K562 (cell line): Measurements from ENCODE around the gene GLB1L2. TPM values are rescaled to one million over a fixed set of nuclear protein-coding genes. Genes with fewer than 3 reads are reported as not detected.

Experiments
- ATAC-seq: fragments of 200-7000 bp; cut with Tn5 transposase; 3 replicates; pipeline ENCODE4 v1.9.1; 2020; ENCODE audit warnings: moderate library complexity
- BruUV-seq: library from RNA; stranded (reverse); fragments of 400-500 nt; replicated peaks from 2 replicates; lab custom pipeline; 2021; lab: Mats Ljungman, UMichigan
- CTCF ChIA-PET: fragments of 300-600 bp; formaldehyde crosslinking; extraction: SDS; loops from one replicate; lab custom pipeline; 2021; ENCODE audit warnings: low intra/inter-chr PET ratio; lab: Yijun Ruan, JAX
- POLR2A ChIA-PET: fragments of 300-600, 350-650 bp; sonication (Branson Sonifier 250); formaldehyde crosslinking; extraction: SDS; loops from one replicate; lab custom pipeline; 2021; ENCODE audit warnings: antibody characterized with exemption, inconsistent platforms; lab: Yijun Ruan, JAX
- DNase-seq, 4 experiments: peaks; one replicate each; pipeline versions ENCODE4 v3.0.0 to v3.0.0-alpha.2; 2011 to 2018; ENCODE audit warnings: low spot score in 3 of 4, mixed read lengths in 3 of 4; ENCODE audit errors: extremely low read depth in 1 of 4
- FAIRE-seq: peaks from 2 replicates; lab custom pipeline; 2011; peaks lifted over from hg19 to GRCh38; lab: Jason Lieb, UNC
- H2AFZ ChIP-seq: 2 replicates; pipeline ENCODE4 v1.6.0; 2011; ENCODE audit warnings: low read depth, low read length, control low read depth, inconsistent platforms
- H3K27ac ChIP-seq: fragments of 200-600 bp; 3 replicates; pipeline ENCODE4 v1.8.0; 2011; ENCODE audit warnings: low read depth, mild to moderate bottlenecking, control low read depth, inconsistent platforms, low read length, moderate library complexity, mixed read lengths; ENCODE audit errors: extremely low read depth
- H3K27me3 ChIP-seq, 2 experiments: fragments of 300-600 bp in 1 of 2; 2 replicates in 1 of 2; 3 replicates in 1 of 2; pipeline versions ENCODE4 v1.6.0 to v1.8.0; 2011; ENCODE audit warnings: inconsistent platforms in 2 of 2, low read length in 2 of 2, mild to moderate bottlenecking in 1 of 2, mixed read lengths in 1 of 2, moderate library complexity in 1 of 2; ENCODE audit not compliant: control insufficient read depth in 2 of 2, insufficient read depth in 2 of 2
- H3K36me3 ChIP-seq: fragments of 300-600 bp; 3 replicates; pipeline ENCODE4 v1.8.0; 2011; ENCODE audit warnings: mild to moderate bottlenecking, low read length, inconsistent platforms; ENCODE audit not compliant: control insufficient read depth, insufficient read depth
- H3K4me1 ChIP-seq, 2 experiments: fragments of 200-600 bp in 1 of 2; replicated peaks in 1 of 2; 2 replicates in 1 of 2; 3 replicates in 1 of 2; pipeline versions ENCODE4 v1.5.1 to v1.8.0; 2011; ENCODE audit warnings: inconsistent platforms in 2 of 2, low read length in 2 of 2, mild to moderate bottlenecking in 1 of 2, mixed read lengths in 1 of 2, moderate library complexity in 1 of 2; ENCODE audit not compliant: control insufficient read depth in 2 of 2, insufficient read depth in 2 of 2
- H3K4me2 ChIP-seq: 2 replicates; pipeline ENCODE4 v1.6.1; 2011; ENCODE audit warnings: low read length, control low read depth, inconsistent platforms, mixed read lengths; ENCODE audit not compliant: insufficient read depth
- H3K4me3 ChIP-seq: fragments of 200-600 bp; sonication (generic), shearing (Covaris generic); 2 replicates; pipeline ENCODE4 v1.5.1; 2016; ENCODE audit warnings: control low read depth, inconsistent platforms
- H3K79me2 ChIP-seq: fragments of 200-600 bp; 3 replicates; pipeline ENCODE4 v1.8.0; 2011; ENCODE audit warnings: low read length, inconsistent platforms; ENCODE audit not compliant: control insufficient read depth, insufficient read depth
- H3K9ac ChIP-seq, 2 experiments: 2 replicates each; pipeline versions ENCODE4 v1.6.0 to v1.6.1; 2011; ENCODE audit warnings: low read depth in 2 of 2, low read length in 2 of 2, control low read depth in 1 of 2, inconsistent platforms in 1 of 2, mild to moderate bottlenecking in 1 of 2, mixed read lengths in 1 of 2; ENCODE audit not compliant: insufficient read depth in 1 of 2
- H3K9me1 ChIP-seq: one replicate; pipeline ENCODE4 v1.6.0; 2011; ENCODE audit warnings: inconsistent platforms, mild to moderate bottlenecking, low read length, moderate library complexity; ENCODE audit not compliant: control insufficient read depth, insufficient read depth
- H3K9me3 ChIP-seq: replicated peaks from 2 replicates; pipeline ENCODE4 v1.5.1; 2011; ENCODE audit warnings: low read depth, low read length, inconsistent platforms; ENCODE audit not compliant: control insufficient read depth, insufficient read depth
- H4K20me1 ChIP-seq: replicated peaks from 2 replicates; pipeline ENCODE4 v1.6.1; 2011; ENCODE audit warnings: low read length, inconsistent platforms, mixed read lengths; ENCODE audit not compliant: control insufficient read depth, insufficient read depth
- BACH1 ChIP-seq: fragments of 200-800 bp; sonication (Bioruptor generic); IDR thresholded peaks from 2 replicates; pipeline ENCODE4 v1.6.1; 2016; ENCODE audit warnings: missing genetic modification characterization, missing compliant biosample characterization
- BMI1 ChIP-seq: fragments of 150-350 bp; IDR thresholded peaks from 2 replicates; pipeline ENCODE4 v1.6.1; 2014; ENCODE audit warnings: low read length
- BRD4 ChIP-seq: fragments of 200-600 bp; sonication (generic); IDR thresholded peaks from 2 replicates; pipeline ENCODE4 v1.6.1; 2017; ENCODE audit warnings: inconsistent platforms
- CBFB ChIP-seq: sonication (generic); formaldehyde crosslinking; IDR thresholded peaks from 2 replicates; pipeline ENCODE4 v1.4.0; 2020; ENCODE audit warnings: mild to moderate bottlenecking, missing genetic modification reagents
- FOXA1 ChIP-seq: fragments of 450-650 bp; IDR thresholded peaks from 2 replicates; pipeline ENCODE4 v1.6.1; 2016; ENCODE audit warnings: mild to moderate bottlenecking, borderline replicate concordance
- HMG20A ChIP-seq: fragments of 450-650 bp; formaldehyde crosslinking; conservative IDR thresholded peaks from 2 replicates; pipeline ENCODE4 v1.4.0; 2020; ENCODE audit warnings: mild to moderate bottlenecking, mixed read lengths
- KDM4B ChIP-seq, 2 experiments: fragments of 450-650 bp in 1 of 2; sonication (generic) in 1 of 2; IDR thresholded peaks; 2 replicates each; pipeline ENCODE4 v1.6.1; 2016 to 2017; ENCODE audit warnings: borderline replicate concordance in 2 of 2, antibody characterized with exemption in 1 of 2, low read depth in 1 of 2, mild to moderate bottlenecking in 1 of 2
- MTA2 ChIP-seq: fragments of 450-650 bp; IDR thresholded peaks from 2 replicates; pipeline ENCODE4 v1.6.1; 2016; ENCODE audit warnings: low read depth
- NFYB ChIP-seq: IDR thresholded peaks from 2 replicates; pipeline ENCODE4 v1.6.1; 2011; ENCODE audit warnings: mild to moderate bottlenecking, moderate library complexity; ENCODE audit not compliant: insufficient read length; ENCODE audit errors: extremely low read depth
- NRF1 ChIP-seq, 2 experiments: fragments of 450-650 bp; IDR thresholded peaks in 1 of 2; conservative IDR thresholded peaks in 1 of 2; 2 replicates each; pipeline ENCODE4 v1.6.1; 2014; ENCODE audit warnings: mild to moderate bottlenecking in 2 of 2
- PTBP1 ChIP-seq: fragments of 200-400 bp; formaldehyde crosslinking; IDR thresholded peaks from 2 replicates; pipeline ENCODE4 v1.6.1; 2017; ENCODE audit warnings: low read depth, low read length
- RBM25 ChIP-seq: fragments of 200-400 bp; formaldehyde crosslinking; IDR thresholded peaks from 2 replicates; pipeline ENCODE4 v1.6.1; 2018; ENCODE audit warnings: low read length, low read depth, moderate library complexity; ENCODE audit not compliant: severe bottlenecking
- RUNX1 ChIP-seq: sonication (generic); IDR thresholded peaks from 2 replicates; pipeline ENCODE4 v1.6.1; 2016; ENCODE audit warnings: antibody characterized with exemption, low read depth
- TSC22D4 ChIP-seq: fragments of 450-650 bp; IDR thresholded peaks from 2 replicates; pipeline ENCODE4 v1.6.1; 2016; ENCODE audit warnings: missing genetic modification characterization, missing biosample characterization, control low read depth
- ZNF134 ChIP-seq: fragments of 250-450 bp; sonication (Bioruptor Pico); conservative IDR thresholded peaks from 2 replicates; pipeline ENCODE4 v1.4.0; 2020
- ZNF282 ChIP-seq: sonication (generic); formaldehyde crosslinking; IDR thresholded peaks from 2 replicates; pipeline ENCODE4 v1.8.1; 2023; ENCODE audit warnings: missing genetic modification reagents
- ZNF717 ChIP-seq: fragments of 250-450 bp; sonication (Bioruptor Pico); IDR thresholded peaks from 2 replicates; pipeline ENCODE4 v1.5.0; 2021
- WGBS: fragments of 100-300 bp; shearing (Covaris generic); methylation state at CpG from one replicate; pipeline ENCODE4 v1.1.6; 2016; ENCODE audit warnings: low coverage, mixed read lengths; ENCODE audit not compliant: insufficient coverage; ENCODE audit errors: missing lambda C conversion rate; 5-methylcytosine and 5-hydroxymethylcytosine counted together
- in situ Hi-C: fragments of 300-500 bp; cut with MboI; formaldehyde crosslinking; loops from 4 replicates; pipeline ENCODE4 v1.15.0; 2018; ENCODE audit warnings: inconsistent platforms, mixed read lengths
- intact Hi-C: fragments of 100-400 bp; cut with micrococcal nuclease; formaldehyde crosslinking; loops from 2 replicates; pipeline ENCODE4 v1.14.2; 2022
- polyA plus RNA-seq, 8 experiments: library from polyadenylated mRNA; depleted of rRNA in 4 of 8; stranded (reverse) in 5 of 8; unstranded in 3 of 8; fragments of >200 nt; fragmentation: Nextera tagmentation in 2 of 8; fragmentation: Illumina TruSeq in 1 of 8; extraction: Ambion mirVana in 2 of 8; extraction: Trizol in 1 of 8; gene quantifications; 2 replicates each; pipeline versions ENCODE4 v1.2.1 to v1.2.3, GENCODE V29; 2011 to 2014; ENCODE audit warnings: inconsistent platforms in 1 of 8, missing spikeins in 1 of 8
- total RNA-seq, 7 experiments: library from RNA; depleted of rRNA in 6 of 7; stranded (reverse); fragments of >200 nt in 6 of 7; fragmentation: Illumina TruSeq in 2 of 7; extraction: Trizol in 2 of 7; gene quantifications; 2 replicates each; pipeline versions ENCODE4 v1.2.1 to v1.2.3, GENCODE V29; 2011 to 2021; ENCODE audit warnings: low replicate concordance in 1 of 7

The GLB1L2 gene
- total and polyA plus RNA-seq, 9 of the 15 experiments (the other 6 are each of a cell fraction or from before 2014, with no cell fraction given) = 0.84 to 21.4 (median 13.8) TPM

DNA sequence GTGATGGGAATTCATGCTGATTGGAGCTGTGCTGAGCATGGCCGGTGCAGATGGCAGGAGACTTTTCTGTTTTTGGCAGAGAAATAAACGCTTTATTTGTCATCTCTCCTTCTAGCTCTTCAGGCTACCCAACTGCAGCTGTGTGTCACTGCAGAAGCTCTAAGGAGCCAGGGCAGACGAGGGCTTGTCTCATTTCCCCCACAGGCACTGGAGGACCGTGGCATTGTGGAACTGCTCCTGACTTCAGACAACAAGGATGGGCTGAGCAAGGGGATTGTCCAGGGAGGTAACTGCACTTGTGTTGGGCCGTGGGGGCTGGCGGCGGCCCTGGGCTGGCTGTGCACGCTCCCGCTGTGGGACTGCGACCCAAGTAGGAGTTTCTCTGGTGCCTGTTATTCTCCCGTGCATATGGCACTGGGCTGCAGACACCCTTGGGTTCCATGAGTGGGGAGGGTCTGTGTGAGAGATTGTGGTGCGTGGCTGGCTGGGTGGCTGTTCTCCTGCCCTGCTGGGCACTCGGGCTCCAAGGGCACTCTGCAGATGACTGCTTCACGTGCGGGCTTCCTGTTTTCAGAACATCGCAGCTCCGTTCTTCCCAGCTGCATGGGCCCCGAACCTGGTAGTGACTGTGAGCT, 27.2 kb downstream of the GLB1L2 start:
- no peak for FAIRE-seq

More for the DNA sequence above, 27.2 kb downstream of the GLB1L2 start:
- peaks cover 18 to 21% of the 10 kb centered on the region in 2 experiments; a peak in 4 of 5 replicates for H3K4me1 ChIP-seq
- H2AFZ ChIP-seq = no peak overlapping the region
- DNase-seq (no peak), ATAC-seq (no peak)
- no peaks in the 10 kb centered on the region for H3K27me3 ChIP-seq
- 83% methylated on average over 17 of the region's 18 CpGs for WGBS
- no peaks in the 10 kb centered on the region for H3K9me3 ChIP-seq
- BruUV-seq = no TSS peak
- intact Hi-C loops = no loop called here
- in situ Hi-C loops = no loop called here
- no peak overlapping the region for H3K4me2 ChIP-seq
- H3K36me3 ChIP-seq = peaks cover 3% of the 10 kb centered on the region; the same call in 2 of the 3 replicates
- H4K20me1 ChIP-seq = no peaks in the 10 kb centered on the region
- peaks cover under 1% of the 10 kb centered on the region for H3K9me1 ChIP-seq
- no peak overlapping the region for H3K4me3 ChIP-seq
- no peak for TF ChIP-seq BACH1 (tag)
- no peak for TF ChIP-seq MTA2
- no peak for TF ChIP-seq ZNF282
- TF ChIP-seq NRF1 (conservative IDR thresholded peaks at IDR 0.05 in 1 of 2, IDR thresholded peaks at IDR 0.05 in 1 of 2) = no peak
- no peak for TF ChIP-seq CBFB (CRISPR knock-in tag)
- no peak for TF ChIP-seq KDM4B (IDR thresholded peaks at IDR 0.05; ENCODE audit: borderline replicate concordance in 2 of 2, low read depth in 1 of 2)
- TF ChIP-seq FOXA1 = no peak
- no peak for TF ChIP-seq PTBP1
- no peak for TF ChIP-seq BRD4
- TF ChIP-seq ZNF134 (CRISPR knock-in tag) = no peak
- no peak for TF ChIP-seq NFYB
- TF ChIP-seq RUNX1 = no peak
- no peak for TF ChIP-seq TSC22D4 (tag)
- no peak for TF ChIP-seq RBM25
- no peak for TF ChIP-seq HMG20A
- TF ChIP-seq ZNF717 (CRISPR knock-in tag) = no peak
- no peak for TF ChIP-seq BMI1
- TF ChIP-seq, all 486 proteins: peak for 0
- Histone ChIP-seq H3K27ac (no peak overlapping the region), H3K79me2 (no peaks in the 10 kb centered on the region), H3K9ac (peak overlapping the region in 1 of 2 experiments; percentile 43; a peak in 2 of 4 replicates)
- ChIA-PET POLR2A (interaction anchor here (1.1 kb wide), 1 partner anchor 563 kb away, joined by 3 read pairs; no protein-coding TSS in a partner anchor), CTCF (no interaction called here)
